HG03571 (cell line): ENCODE results near the gene SLC17A6.

Source experiments
- ATAC-seq: cut with Tn5 transposase; IDR thresholded peaks from one replicate; pipeline ENCODE4 v1.9.1; 2021; ENCODE audit not compliant: unreplicated experiment

The SLC17A6 gene

DNA sequence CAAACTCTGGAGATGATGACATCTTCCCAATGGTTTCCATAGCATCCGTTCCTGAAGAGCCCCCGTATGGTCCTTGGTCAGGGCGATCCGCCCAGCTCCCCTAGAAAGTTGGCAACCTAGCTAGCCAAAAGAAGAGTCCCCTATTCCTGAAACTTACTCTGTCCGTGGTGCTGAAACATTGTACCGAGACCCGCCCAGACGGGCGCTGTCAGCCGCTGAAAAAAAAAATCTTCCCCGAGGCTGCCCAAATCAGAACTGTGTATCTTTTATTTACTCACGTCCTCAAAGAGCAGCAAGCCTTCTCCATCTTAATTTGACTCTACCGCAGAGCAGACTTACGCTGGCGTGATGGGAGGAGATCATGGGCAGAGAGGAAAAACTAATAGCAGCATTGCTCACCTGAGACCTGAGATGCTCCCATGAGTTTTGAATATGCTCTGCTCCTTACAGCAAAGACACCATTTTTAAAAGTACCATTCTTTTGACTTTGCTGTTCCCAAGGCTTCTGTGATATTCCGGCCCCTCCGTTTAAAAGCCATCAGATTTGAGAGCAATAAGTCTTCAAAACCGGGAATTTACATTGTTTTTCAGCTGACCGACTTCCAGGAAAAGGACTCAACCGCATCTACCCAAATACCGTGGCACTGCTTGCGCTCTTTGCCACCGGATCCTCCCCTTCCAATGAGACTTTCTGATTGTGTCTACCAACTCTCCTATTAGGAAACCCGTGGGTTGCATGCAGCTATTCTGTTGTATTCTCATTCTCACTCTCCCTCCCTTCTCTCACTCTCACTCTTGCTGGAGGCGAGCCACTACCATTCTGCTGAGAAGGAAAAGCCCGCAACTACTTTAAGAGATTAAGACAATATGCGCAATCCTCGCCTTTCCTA lies at the start of gene SLC17A6:
Gene SLC17A6 (plus strand): TSS at position 786 of the 890 bp plus-strand sequence. CDS start 153 bp downstream, outside the sequence.
- no peak for ATAC-seq

DNA sequence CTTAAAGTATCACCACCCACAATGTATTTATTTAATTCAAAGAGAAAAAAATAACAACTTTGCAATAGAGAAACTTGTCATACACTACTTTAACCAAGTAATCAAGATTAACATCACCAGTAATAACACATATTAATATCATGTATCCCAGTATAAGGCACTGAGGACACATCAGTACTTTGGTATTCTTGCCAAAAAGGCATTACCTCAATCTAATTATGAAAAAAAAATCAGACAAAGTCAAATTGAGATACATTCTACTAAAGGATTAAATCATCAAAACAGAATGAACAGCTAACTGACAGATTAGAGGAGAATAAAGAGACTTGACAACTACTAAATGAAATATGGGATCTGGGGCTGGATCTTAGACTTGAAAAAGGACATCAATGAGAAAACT lies 35.8 kb upstream of the SLC17A6 start:
- ATAC-seq, result no peak

DNA sequence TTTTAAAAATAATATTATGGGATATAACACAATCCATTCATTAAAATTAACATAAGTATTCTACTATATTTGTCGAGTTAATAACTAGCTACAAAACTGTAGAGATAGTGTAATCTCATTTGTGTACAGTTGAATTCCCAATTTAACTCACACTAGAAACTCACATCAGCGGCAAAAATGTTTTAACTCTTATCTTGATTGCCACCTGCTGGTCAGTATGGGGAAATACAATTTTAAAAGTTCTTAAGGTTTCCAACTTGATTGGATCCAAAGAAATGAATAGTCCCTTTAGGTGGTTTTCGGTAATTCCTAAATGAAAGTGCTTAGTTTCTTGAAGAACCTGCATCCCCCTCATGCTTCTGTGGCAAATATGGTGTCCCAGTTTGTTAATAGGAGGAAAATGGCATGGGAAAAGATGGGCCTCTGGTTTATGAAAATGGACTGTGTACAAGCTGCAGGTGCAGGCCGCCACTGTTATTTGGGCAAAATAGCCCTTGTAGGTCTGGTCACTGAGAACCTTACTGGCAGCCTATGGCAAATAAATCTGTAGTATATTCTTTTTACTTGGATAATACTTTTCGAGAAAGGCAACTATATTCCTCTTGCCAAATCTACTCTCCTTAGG lies 33.7 kb upstream of the SLC17A6 start:
- no peak for ATAC-seq

DNA sequence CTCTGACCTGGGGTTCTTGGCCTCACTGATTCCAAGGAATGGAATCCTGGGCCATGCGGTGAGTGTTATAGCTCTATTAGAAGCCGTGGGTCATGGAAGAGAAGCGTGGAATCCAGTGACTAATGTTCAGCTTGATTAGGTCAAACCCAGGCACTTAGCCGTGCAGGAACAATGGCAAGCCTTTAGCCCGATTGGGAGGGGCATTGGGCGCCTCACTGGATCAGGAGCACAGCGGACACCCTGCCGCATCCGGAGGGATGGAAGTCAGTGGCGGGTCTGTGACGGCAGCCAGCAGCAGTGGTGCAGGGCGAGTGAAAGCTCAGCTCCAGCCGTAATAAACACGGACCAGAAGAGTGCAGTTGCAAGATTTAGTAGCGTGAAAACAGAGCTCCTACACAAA lies 20.5 kb upstream of the SLC17A6 start:
- ATAC-seq, result no peak

DNA sequence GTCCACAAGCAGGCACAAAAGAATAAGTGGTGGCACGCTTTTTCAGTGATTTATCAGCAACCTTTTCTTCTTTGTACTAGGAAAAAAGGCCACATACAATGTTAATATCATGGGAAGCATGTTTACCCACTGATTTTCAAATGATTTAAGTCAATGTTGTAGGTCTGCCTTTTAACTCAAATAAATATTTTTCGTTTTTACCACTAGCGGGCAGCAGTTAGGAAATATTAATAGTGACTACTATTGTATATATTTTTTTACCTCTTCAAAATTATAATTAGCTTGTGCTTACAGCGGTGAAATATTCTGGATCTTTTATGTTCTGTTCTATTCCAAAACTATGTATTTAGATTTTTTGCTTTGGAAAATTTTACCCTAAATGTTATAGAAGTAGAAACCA lies 6.4 kb upstream of the SLC17A6 start:
- no peak for ATAC-seq

DNA sequence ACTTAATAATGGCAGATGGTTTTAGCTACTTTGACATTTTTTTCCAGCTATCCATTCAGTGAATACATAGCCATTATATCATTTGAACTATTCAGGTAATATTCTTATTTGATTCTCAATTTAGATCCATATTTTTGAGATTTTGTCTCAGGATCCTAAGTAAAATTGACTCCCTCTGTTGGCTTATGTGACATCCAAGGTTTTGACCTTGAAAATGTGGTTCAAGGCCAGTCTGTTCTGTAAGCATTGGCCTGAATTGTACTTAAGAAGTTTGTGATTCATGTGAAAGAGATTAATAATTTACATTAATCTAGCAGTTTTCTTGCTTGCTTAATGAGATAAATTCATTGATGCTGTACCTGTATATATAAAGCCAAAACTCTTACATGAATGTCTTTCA lies 1.6 kb upstream of the SLC17A6 start:
- ATAC-seq, result no peak

DNA sequence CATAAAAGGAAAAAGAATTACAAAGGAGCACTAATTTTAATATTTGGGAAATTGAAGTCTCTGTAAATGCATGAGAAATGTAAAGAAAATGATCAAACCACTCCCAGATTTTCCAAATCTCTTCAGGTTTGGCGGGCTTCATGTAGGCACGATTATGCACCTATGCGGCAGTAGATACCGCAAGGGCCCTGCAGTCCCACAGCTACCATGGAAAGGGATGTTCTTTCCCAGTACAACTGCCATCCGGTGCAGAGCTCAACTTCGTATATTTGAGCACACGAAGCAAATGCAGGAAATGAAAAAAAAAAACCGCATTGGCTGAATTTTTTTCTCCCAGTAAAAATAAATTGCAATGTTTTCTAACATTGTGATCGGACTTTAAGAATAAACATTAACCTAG lies 1.4 kb downstream of the SLC17A6 start:
- no peak for ATAC-seq

DNA sequence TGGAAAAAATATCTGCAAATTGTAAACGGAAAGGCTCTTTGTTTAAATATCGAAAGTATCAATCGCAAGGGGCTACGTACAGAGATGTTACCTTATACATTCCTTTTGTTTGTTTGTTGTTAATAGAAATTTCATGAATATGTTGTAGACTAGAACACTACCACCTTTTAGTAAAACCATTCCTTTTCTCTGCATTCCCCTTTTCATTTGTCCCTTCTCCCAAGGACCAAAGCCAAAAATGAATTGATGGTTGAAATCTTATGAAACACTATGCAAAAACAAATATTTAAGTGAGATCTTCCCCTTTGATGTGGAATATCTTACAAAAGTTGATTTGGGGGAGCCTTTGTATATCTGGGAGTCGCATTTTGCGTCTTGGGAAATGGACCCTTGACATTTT lies 2.1 kb downstream of the SLC17A6 start:
- no peak for ATAC-seq

DNA sequence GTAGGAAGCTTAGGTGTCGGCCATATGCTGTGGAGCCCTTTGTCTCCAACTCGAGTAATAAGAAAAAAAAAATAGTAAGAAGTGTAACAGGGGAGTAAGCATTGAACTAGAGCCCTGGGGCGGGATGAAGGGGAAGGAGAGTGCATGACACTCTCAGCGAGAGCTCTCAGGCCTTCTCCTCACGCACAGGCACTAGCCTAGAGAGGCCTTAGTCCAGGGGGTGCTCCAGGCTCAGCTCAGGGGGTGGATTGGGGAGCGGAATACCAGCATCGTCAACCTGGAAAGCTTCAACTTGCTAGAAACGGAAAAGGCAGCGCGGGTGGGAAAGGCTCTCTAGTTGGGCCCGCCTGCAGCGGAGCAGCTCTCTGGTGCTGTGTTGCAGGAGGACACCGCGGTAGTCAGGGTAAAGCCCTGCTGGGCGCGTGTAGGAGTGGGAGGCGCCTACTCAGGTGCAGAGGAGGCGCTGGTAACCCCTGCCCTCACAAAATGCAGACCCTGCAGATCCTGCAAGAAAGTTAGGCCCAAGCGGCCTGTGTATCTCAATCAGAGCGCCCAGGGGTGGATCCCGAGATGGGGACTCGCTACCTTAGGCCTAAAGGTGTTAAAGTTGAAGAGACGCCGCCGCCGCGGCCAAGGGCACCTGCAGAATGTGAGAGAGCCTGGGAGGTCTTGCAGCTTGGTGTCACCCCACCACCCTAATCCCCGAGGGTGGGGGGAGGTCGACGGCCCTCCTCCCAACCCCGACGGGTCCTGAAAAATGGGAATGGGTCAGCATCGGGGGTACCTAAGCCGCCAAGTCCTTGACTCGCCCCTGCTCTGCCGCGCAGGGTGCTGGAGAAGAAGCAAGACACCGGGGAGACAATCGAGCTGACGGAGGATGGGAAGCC lies 2.8 kb downstream of the SLC17A6 start:
- no peak for ATAC-seq

DNA sequence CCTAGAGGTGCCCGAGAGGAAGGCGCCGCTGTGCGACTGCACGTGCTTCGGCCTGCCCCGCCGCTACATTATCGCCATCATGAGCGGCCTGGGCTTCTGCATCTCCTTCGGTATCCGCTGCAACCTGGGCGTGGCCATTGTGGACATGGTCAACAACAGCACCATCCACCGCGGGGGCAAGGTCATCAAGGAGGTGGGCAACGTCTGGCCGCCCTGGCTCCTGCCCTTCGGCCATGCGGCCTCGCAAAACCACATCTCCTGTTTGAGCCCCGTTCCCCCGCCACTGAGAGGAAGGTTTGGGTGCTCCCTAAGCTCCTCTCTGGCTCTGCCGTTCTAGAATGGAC lies 3.4 kb downstream of the SLC17A6 start:
- no peak for ATAC-seq

DNA sequence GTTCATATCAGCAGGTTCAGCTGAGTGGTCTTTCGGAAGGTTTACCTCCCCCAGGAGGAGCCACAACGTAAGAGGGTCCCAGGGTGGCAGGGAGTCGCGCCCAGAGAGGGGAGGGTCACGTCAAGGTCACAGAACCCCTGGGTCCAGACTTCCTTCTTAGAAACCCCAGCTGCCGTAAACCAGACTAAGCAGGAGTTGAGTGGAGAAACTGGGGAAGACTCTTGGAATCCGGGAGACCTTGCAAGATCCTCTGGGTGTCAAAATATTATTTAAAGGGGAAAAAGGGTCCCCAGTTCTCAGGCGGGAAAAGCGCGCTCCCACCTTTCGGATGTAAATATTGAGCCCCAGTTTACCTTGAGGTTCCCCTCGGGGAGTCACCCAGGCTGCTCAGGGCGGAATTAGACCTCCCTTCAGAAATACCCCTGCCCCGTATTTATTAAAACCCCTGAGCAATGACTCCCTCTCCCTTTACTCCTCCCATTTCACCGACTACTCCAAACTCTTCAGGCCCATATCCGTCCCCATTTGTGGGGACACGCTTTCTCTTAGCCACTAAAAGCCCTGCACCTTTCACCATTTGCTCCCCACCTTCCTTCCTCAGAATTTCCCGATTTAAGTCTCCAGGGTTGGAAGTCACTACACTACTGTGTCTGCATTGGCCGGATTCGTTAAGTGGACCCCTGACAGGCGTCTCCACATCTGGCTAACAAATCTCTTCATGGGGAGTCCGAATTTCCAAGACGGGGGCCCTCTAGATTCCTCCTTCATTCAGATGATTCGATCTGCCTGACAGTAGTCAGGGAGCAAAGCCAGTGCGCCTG lies 4.2 kb downstream of the SLC17A6 start:
- no peak for ATAC-seq

DNA sequence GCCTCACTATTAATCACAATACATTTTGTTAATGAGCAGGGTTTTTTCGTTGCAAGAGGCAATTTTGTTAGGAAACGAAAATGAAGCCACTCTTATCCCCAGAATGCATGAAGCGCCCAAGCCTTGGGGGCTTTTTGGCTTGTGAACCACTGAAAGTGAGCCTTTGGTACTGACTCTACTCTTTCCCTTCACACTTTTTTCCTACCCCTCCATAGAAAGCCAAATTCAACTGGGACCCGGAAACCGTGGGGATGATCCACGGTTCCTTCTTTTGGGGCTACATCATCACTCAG lies 4.8 kb downstream of the SLC17A6 start:
- no peak for ATAC-seq

DNA sequence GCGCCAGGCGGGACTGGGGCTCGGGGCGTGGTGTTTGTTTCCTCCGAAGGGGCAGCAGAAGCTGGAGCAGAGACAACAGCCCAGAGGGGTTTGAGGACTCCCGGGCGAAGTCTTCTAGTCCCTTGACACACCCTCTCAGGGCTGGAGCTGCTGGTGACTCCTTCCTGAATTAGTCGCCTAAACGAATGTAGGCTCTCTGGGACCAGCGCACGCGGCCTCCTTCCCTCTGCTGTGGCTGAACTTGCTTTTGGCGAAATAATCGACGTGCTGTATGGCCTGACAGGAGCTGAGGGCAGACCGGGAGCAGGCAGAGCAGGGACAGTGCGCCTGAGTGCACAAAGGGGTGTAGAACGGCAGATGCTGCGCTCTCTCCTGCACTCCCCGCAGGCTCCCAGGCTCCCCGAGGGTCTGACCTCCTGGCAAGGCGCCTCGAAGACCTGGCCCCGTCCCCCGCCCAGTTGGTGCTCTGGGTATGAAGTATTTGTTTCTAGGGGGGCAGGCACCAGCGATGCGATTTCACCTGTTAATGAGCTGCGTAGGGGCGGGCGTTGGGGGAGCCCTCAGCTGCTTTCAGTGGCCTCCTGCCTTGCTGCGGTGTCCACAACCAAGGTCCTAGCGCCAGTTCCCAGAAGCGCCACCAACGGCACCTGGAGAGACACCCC lies 5.3 kb downstream of the SLC17A6 start:
- ATAC-seq, result no peak

DNA sequence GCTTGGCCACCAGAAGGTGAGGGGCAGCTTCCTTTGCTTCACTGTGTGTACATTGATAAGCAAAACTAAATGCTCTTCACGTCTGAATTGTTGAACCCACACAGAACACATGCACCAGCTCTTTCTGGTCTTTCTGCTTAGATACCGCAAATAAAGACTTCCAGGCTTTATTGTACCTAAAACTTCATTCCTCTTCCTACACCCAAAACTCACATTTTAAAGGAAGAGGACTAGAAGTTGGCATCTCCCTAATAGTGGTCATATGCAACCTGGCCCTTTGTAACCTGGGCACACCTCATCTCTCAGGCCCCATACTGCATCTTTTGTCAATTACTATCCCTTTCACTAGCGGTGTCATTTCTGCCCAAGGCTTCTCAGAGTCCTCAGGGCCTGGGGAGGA lies 5.9 kb downstream of the SLC17A6 start:
- no peak for ATAC-seq

DNA sequence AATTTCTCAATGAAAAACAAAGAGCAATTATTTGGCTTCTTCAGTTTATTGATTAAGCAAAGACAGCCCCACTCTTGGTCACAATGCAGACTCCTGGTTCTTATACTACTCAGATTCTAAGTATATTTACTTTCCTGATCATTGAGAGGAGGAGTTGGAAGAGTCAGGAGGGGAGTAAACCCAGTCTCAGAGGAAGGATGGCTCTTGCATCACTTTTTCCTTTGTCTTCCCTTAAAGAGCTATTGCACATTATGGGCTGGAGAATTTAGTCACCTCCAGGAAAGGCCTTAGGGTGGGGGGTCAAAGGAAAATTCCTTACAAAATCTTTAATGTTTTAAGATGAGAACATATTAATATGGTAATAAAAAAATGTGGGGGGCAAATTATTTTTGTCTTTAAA lies 8.1 kb downstream of the SLC17A6 start:
- no peak for ATAC-seq

DNA sequence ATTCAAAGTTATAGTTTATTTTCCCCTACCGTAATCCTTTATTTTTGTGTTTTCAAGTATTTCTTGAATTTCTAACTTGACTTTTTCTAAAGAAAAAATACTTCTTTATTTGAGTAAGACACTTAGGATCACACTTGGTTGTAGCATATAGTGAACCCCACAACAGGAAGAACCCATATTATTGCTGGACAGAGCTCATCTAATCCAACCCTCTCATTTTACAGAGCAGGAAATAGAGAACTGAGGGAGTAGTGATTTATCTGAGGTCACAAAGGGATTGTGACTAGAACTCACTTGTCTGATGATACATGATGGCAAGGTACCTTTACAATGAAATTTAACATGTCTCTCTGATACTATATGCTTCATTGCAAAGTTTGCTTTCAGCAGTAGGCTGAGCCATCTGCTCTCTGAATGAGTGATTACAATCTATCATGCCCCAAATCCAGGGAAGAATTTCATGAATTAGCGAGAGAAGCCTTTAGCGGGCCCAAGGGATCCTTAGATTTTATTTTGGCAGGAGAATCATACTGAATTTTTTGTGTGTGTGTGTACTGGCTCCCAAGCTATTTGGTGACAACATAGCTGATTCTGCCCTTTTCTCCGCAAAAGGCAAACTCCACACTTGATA lies 9.8 kb downstream of the SLC17A6 start:
- no peak for ATAC-seq

DNA sequence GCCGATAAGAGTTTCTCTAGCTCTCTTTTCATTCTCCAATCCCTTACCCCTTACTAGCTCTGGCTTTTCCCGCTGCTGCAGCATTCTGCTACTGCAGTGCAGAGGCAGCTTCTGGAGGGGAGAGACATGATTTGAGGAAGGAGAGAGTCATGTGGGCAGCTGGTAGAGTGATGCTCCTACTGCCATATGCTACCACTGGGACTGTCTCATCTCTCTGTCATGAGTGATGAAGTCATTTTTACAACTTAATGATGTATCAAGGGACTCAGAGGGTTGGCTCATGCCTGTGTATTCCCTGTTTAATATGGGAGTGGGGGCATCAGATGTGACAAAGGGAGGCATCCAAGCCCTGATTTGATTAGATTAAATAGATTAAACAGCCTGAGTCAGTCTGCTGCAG lies 11.3 kb downstream of the SLC17A6 start:
- no peak for ATAC-seq

DNA sequence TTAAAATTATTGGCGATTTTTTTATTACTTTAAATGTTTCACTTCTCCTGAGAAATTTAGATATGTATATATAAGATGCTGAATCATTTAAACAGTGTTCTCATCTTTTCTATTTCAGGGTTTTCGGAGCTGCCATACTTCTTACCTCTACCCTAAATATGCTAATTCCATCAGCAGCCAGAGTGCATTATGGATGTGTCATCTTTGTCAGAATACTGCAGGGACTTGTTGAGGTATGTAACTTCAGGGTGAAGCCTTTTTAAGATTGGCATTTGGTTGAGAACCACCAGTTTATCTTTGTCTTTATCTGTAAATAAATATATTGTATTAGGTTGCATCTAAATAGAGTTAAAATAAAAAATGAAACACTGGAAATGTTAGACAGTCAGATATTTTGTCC lies 21.1 kb downstream of the SLC17A6 start:
- ATAC-seq, result no peak

DNA sequence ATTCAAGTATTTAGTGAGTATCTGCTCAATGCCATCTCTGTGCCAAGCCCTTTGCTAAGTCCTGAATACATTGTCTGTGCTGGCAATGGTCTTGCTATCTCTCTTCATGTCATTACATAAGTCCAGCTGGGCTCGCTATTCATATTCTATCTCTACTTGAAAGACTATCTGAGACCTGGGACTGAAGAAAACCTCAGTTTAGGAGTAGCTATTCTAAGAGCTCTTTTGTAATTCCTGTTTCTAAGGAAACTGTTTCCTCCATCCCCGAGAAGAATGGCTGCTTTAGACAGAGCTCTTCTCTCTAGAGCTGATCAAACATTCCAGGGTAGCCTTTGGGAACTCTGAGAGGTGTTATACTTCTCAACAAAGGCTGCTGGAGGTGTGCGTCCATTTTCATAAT lies 33.0 kb downstream of the SLC17A6 start:
- no peak for ATAC-seq

DNA sequence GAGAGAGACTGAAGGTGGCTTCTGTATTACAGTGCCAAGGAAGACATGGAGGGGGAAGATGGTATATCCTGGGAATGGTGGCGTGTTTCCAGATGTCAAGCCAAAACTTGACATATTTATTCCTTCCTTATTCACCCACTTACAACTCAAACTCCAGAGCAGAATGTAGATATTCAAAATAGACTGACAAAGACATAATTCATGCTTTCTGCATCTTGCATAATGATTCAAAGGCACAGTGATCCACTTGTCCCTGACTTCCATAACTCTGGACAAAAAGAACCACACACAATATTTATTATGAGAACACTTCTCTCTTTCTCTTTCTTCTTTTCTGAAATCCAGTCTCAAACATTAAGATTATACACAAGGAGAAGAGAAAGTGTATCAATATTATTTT lies 48.9 kb downstream of the SLC17A6 start:
- no peak for ATAC-seq
